K562 (cell line): Measurements from ENCODE around the gene ROR2. TPM values are rescaled to one million over a fixed set of nuclear protein-coding genes. Genes with fewer than 3 reads are reported as not detected.

ENCODE experiments used
- ATAC-seq: fragments of 200-7000 bp; cut with Tn5 transposase; 3 replicates; pipeline ENCODE4 v1.9.1; 2020; ENCODE audit warnings: moderate library complexity
- BruUV-seq: library from RNA; stranded (reverse); fragments of 400-500 nt; replicated peaks from 2 replicates; lab custom pipeline; 2021; lab: Mats Ljungman, UMichigan
- CTCF ChIA-PET: fragments of 300-600 bp; formaldehyde crosslinking; extraction: SDS; loops from one replicate; lab custom pipeline; 2021; ENCODE audit warnings: low intra/inter-chr PET ratio; lab: Yijun Ruan, JAX
- POLR2A ChIA-PET: fragments of 300-600, 350-650 bp; sonication (Branson Sonifier 250); formaldehyde crosslinking; extraction: SDS; loops from one replicate; lab custom pipeline; 2021; ENCODE audit warnings: antibody characterized with exemption, inconsistent platforms; lab: Yijun Ruan, JAX
- DNase-seq, 4 experiments: peaks; one replicate each; pipeline versions ENCODE4 v3.0.0 to v3.0.0-alpha.2; 2011 to 2018; ENCODE audit warnings: low spot score in 3 of 4, mixed read lengths in 3 of 4; ENCODE audit errors: extremely low read depth in 1 of 4
- FAIRE-seq: peaks from 2 replicates; lab custom pipeline; 2011; peaks lifted over from hg19 to GRCh38; lab: Jason Lieb, UNC
- H2AFZ ChIP-seq: 2 replicates; pipeline ENCODE4 v1.6.0; 2011; ENCODE audit warnings: low read depth, low read length, control low read depth, inconsistent platforms
- H3K27ac ChIP-seq: fragments of 200-600 bp; 3 replicates; pipeline ENCODE4 v1.8.0; 2011; ENCODE audit warnings: low read depth, mild to moderate bottlenecking, control low read depth, inconsistent platforms, low read length, moderate library complexity, mixed read lengths; ENCODE audit errors: extremely low read depth
- H3K27me3 ChIP-seq, 2 experiments: fragments of 300-600 bp in 1 of 2; 2 replicates in 1 of 2; 3 replicates in 1 of 2; pipeline versions ENCODE4 v1.6.0 to v1.8.0; 2011; ENCODE audit warnings: inconsistent platforms in 2 of 2, low read length in 2 of 2, mild to moderate bottlenecking in 1 of 2, mixed read lengths in 1 of 2, moderate library complexity in 1 of 2; ENCODE audit not compliant: control insufficient read depth in 2 of 2, insufficient read depth in 2 of 2
- H3K36me3 ChIP-seq: fragments of 300-600 bp; 3 replicates; pipeline ENCODE4 v1.8.0; 2011; ENCODE audit warnings: mild to moderate bottlenecking, low read length, inconsistent platforms; ENCODE audit not compliant: control insufficient read depth, insufficient read depth
- H3K4me1 ChIP-seq, 2 experiments: fragments of 200-600 bp in 1 of 2; replicated peaks in 1 of 2; 2 replicates in 1 of 2; 3 replicates in 1 of 2; pipeline versions ENCODE4 v1.5.1 to v1.8.0; 2011; ENCODE audit warnings: inconsistent platforms in 2 of 2, low read length in 2 of 2, mild to moderate bottlenecking in 1 of 2, mixed read lengths in 1 of 2, moderate library complexity in 1 of 2; ENCODE audit not compliant: control insufficient read depth in 2 of 2, insufficient read depth in 2 of 2
- H3K4me2 ChIP-seq: 2 replicates; pipeline ENCODE4 v1.6.1; 2011; ENCODE audit warnings: low read length, control low read depth, inconsistent platforms, mixed read lengths; ENCODE audit not compliant: insufficient read depth
- H3K4me3 ChIP-seq: fragments of 200-600 bp; sonication (generic), shearing (Covaris generic); 2 replicates; pipeline ENCODE4 v1.5.1; 2016; ENCODE audit warnings: control low read depth, inconsistent platforms
- H3K79me2 ChIP-seq: fragments of 200-600 bp; 3 replicates; pipeline ENCODE4 v1.8.0; 2011; ENCODE audit warnings: low read length, inconsistent platforms; ENCODE audit not compliant: control insufficient read depth, insufficient read depth
- H3K9ac ChIP-seq, 2 experiments: 2 replicates each; pipeline versions ENCODE4 v1.6.0 to v1.6.1; 2011; ENCODE audit warnings: low read depth in 2 of 2, low read length in 2 of 2, control low read depth in 1 of 2, inconsistent platforms in 1 of 2, mild to moderate bottlenecking in 1 of 2, mixed read lengths in 1 of 2; ENCODE audit not compliant: insufficient read depth in 1 of 2
- H3K9me1 ChIP-seq: one replicate; pipeline ENCODE4 v1.6.0; 2011; ENCODE audit warnings: inconsistent platforms, mild to moderate bottlenecking, low read length, moderate library complexity; ENCODE audit not compliant: control insufficient read depth, insufficient read depth
- H3K9me3 ChIP-seq: replicated peaks from 2 replicates; pipeline ENCODE4 v1.5.1; 2011; ENCODE audit warnings: low read depth, low read length, inconsistent platforms; ENCODE audit not compliant: control insufficient read depth, insufficient read depth
- H4K20me1 ChIP-seq: replicated peaks from 2 replicates; pipeline ENCODE4 v1.6.1; 2011; ENCODE audit warnings: low read length, inconsistent platforms, mixed read lengths; ENCODE audit not compliant: control insufficient read depth, insufficient read depth
- CBFA2T2 ChIP-seq: fragments of 450-650 bp; conservative IDR thresholded peaks from 2 replicates; pipeline ENCODE4 v1.6.1; 2017; ENCODE audit warnings: mild to moderate bottlenecking
- LCOR ChIP-seq: sonication (generic); formaldehyde crosslinking; IDR thresholded peaks from 2 replicates; pipeline ENCODE4 v1.8.0; 2022; ENCODE audit warnings: mild to moderate bottlenecking, missing genetic modification reagents
- NFXL1 ChIP-seq: fragments of 450-650 bp; formaldehyde crosslinking; IDR thresholded peaks from 2 replicates; pipeline ENCODE4 v1.4.0; 2021; ENCODE audit warnings: mild to moderate bottlenecking
- SMARCE1 ChIP-seq: fragments of 450-650 bp; IDR thresholded peaks from 2 replicates; pipeline ENCODE4 v1.7.1; 2016; ENCODE audit warnings: mild to moderate bottlenecking
- SREBF1 ChIP-seq: fragments of 150-350 bp; IDR thresholded peaks from 2 replicates; pipeline ENCODE4 v1.6.1; 2014; ENCODE audit warnings: antibody characterized with exemption, low read depth, low read length, borderline replicate concordance
- SREBF2 ChIP-seq: sonication (generic); formaldehyde crosslinking; IDR thresholded peaks from 2 replicates; pipeline ENCODE4 v1.4.0; 2020; ENCODE audit warnings: mild to moderate bottlenecking, missing genetic modification reagents
- WGBS: fragments of 100-300 bp; shearing (Covaris generic); methylation state at CpG from one replicate; pipeline ENCODE4 v1.1.6; 2016; ENCODE audit warnings: low coverage, mixed read lengths; ENCODE audit not compliant: insufficient coverage; ENCODE audit errors: missing lambda C conversion rate; 5-methylcytosine and 5-hydroxymethylcytosine counted together
- in situ Hi-C: fragments of 300-500 bp; cut with MboI; formaldehyde crosslinking; loops from 4 replicates; pipeline ENCODE4 v1.15.0; 2018; ENCODE audit warnings: inconsistent platforms, mixed read lengths
- intact Hi-C: fragments of 100-400 bp; cut with micrococcal nuclease; formaldehyde crosslinking; loops from 2 replicates; pipeline ENCODE4 v1.14.2; 2022
- polyA plus RNA-seq, 8 experiments: library from polyadenylated mRNA; depleted of rRNA in 4 of 8; stranded (reverse) in 5 of 8; unstranded in 3 of 8; fragments of >200 nt; fragmentation: Nextera tagmentation in 2 of 8; fragmentation: Illumina TruSeq in 1 of 8; extraction: Ambion mirVana in 2 of 8; extraction: Trizol in 1 of 8; gene quantifications; 2 replicates each; pipeline versions ENCODE4 v1.2.1 to v1.2.3, GENCODE V29; 2011 to 2014; ENCODE audit warnings: inconsistent platforms in 1 of 8, missing spikeins in 1 of 8
- total RNA-seq, 7 experiments: library from RNA; depleted of rRNA in 6 of 7; stranded (reverse); fragments of >200 nt in 6 of 7; fragmentation: Illumina TruSeq in 2 of 7; extraction: Trizol in 2 of 7; gene quantifications; 2 replicates each; pipeline versions ENCODE4 v1.2.1 to v1.2.3, GENCODE V29; 2011 to 2021; ENCODE audit warnings: low replicate concordance in 1 of 7
- TF ChIP-seq, protein P1 (sequence below): fragments of 250-450 bp; sonication (Bioruptor Pico); IDR thresholded peaks from 2 replicates; pipeline ENCODE4 v1.8.0; 2022; ENCODE audit warnings: moderate library complexity, mild to moderate bottlenecking, inconsistent platforms
- TF ChIP-seq, protein P2 (sequence below): IDR thresholded peaks from 3 replicates; pipeline ENCODE4 v1.6.1; 2011; ENCODE audit warnings: borderline replicate concordance, mild to moderate bottlenecking; ENCODE audit not compliant: insufficient read length, insufficient read depth
- TF ChIP-seq, protein P3 (sequence below): sonication (generic); formaldehyde crosslinking; IDR thresholded peaks from 2 replicates; pipeline ENCODE4 v1.4.0; 2020; ENCODE audit warnings: mild to moderate bottlenecking, missing genetic modification reagents

The ROR2 gene
- total and polyA plus RNA-seq, 9 of the 15 experiments (the other 6 are each of a cell fraction or from before 2014, with no cell fraction given), result 5.6 to 33.8 (median 15.3) TPM

DNA sequence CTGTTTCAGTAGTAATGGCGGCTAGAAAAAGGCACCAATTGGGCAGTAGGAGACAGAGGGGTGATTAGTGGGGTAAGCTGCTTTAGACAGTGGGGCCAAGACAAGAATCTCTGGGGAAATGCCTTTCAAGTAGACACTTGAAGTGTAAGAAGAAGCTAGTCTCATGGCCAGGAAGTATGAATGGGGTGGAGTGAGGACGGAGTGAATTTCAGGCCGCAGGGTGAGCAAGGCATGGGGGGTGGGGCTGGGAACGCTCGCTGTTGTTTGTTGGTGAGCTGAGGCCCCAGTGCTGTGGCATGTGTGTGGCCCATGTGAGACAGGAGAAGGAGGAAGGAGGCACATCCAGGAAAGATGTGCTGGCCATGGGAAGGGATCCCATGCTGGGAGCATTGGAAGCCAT is 377.2 kb downstream of the ROR2 start:
- intact Hi-C loops (no loop called here), in situ Hi-C loops (no loop called here)
- no peaks in the 10 kb centered on the region for H3K9me3 ChIP-seq
- no peaks in the 10 kb centered on the region for H3K79me2 ChIP-seq
- H3K27ac ChIP-seq, result no peak overlapping the region
- no peak for ATAC-seq
- ChIA-PET POLR2A (interaction anchor here (1.9 kb wide), 1 partner anchor 11 kb away, joined by 6 read pairs; no protein-coding TSS in a partner anchor), CTCF (no interaction called here)
- DNase-seq, result no peak
- TF ChIP-seq LCOR (CRISPR knock-in tag) (no peak), SREBF2 (no peak), NFXL1 (no peak), SMARCE1 (no peak), CBFA2T2 (no peak), SREBF1 (no peak)
- TF ChIP-seq, protein P1, sequence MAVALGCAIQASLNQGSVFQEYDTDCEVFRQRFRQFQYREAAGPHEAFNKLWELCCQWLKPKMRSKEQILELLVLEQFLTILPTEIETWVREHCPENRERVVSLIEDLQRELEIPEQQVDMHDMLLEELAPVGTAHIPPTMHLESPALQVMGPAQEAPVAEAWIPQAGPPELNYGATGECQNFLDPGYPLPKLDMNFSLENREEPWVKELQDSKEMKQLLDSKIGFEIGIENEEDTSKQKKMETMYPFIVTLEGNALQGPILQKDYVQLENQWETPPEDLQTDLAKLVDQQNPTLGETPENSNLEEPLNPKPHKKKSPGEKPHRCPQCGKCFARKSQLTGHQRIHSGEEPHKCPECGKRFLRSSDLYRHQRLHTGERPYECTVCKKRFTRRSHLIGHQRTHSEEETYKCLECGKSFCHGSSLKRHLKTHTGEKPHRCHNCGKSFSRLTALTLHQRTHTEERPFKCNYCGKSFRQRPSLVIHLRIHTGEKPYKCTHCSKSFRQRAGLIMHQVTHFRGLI, result no peak
- TF ChIP-seq, protein P2, sequence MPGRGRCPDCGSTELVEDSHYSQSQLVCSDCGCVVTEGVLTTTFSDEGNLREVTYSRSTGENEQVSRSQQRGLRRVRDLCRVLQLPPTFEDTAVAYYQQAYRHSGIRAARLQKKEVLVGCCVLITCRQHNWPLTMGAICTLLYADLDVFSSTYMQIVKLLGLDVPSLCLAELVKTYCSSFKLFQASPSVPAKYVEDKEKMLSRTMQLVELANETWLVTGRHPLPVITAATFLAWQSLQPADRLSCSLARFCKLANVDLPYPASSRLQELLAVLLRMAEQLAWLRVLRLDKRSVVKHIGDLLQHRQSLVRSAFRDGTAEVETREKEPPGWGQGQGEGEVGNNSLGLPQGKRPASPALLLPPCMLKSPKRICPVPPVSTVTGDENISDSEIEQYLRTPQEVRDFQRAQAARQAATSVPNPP, result no peak
- TF ChIP-seq, protein P3, sequence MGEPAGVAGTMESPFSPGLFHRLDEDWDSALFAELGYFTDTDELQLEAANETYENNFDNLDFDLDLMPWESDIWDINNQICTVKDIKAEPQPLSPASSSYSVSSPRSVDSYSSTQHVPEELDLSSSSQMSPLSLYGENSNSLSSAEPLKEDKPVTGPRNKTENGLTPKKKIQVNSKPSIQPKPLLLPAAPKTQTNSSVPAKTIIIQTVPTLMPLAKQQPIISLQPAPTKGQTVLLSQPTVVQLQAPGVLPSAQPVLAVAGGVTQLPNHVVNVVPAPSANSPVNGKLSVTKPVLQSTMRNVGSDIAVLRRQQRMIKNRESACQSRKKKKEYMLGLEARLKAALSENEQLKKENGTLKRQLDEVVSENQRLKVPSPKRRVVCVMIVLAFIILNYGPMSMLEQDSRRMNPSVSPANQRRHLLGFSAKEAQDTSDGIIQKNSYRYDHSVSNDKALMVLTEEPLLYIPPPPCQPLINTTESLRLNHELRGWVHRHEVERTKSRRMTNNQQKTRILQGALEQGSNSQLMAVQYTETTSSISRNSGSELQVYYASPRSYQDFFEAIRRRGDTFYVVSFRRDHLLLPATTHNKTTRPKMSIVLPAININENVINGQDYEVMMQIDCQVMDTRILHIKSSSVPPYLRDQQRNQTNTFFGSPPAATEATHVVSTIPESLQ, result no peak
- H3K4me1 ChIP-seq, result no peaks in the 10 kb centered on the region; a peak in 1 of 5 replicates
- no peak overlapping the region for H3K4me2 ChIP-seq
- H4K20me1 ChIP-seq, result no peaks in the 10 kb centered on the region
- 0% methylated on average over 5 of the region's 5 CpGs for WGBS
- no peak overlapping the region for H2AFZ ChIP-seq
- H3K27me3 ChIP-seq, result peaks cover 5 to 44% of the 10 kb centered on the region in 2 experiments; a peak in 3 of 5 replicates
- no peaks in the 10 kb centered on the region for H3K36me3 ChIP-seq
- no peak for FAIRE-seq
- H3K9me1 ChIP-seq, result no peaks in the 10 kb centered on the region
- no peak overlapping the region for H3K9ac ChIP-seq
- no peak overlapping the region for H3K4me3 ChIP-seq
- BruUV-seq, result no TSS peak
